Measurements from ENCODE around the gene AGPAT3.
A peak's percentile ranks its signal among the peaks of the same experiment; 100 is the strongest.

The AGPAT3 gene

DNA sequence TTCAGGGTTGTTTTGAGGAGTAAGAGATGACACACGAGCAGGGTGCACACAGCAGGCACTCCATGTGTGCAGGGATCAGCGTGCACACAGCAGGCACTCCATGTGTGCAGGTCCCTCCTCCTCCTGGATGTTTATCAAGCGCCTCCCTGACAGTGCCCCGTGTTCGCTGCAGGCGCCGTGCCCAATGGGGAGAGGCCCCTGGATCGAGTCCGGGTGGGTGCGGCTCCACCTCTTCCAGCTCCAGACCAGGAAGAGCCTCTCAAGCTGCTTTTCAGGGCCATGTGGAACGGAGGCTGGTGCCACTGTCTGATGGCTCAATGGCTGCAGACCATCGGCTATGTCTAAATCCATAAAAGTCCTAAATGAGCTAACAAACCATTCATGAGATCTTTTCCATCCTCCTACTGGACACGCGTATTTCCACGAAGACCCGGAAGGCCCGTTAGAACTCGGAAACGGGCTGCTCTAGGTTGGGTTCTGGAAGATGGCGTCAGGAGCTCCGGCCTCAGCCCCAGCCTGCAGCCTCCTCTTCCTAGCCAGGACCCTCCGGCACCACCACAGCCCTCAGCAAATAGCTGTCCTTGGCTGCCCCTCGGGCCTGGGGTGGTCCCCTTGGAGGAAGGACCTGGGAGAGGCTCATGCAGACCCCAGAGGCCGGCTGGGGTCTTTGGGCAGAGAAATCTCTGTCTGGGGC is 39.6 kb upstream of the AGPAT3 start:
- Histone ChIP-seq H3K36me3 (ENCODE audit: control insufficient read depth, insufficient read depth, low read length) (no peaks in the 10 kb centered on the region), H2AK5ac (ENCODE audit: low read length) (no peak overlapping the region), H3K4me2 (ENCODE audit: low read length) (no peak overlapping the region), H3K23ac (ENCODE audit: low read length) (no peak overlapping the region), H3K27me3 (ENCODE audit: insufficient read depth, low read length, poor library complexity) (no peaks in the 10 kb centered on the region), H4K5ac (ENCODE audit: low read length) (no peak overlapping the region), H2BK15ac (replicated peaks; ENCODE audit: low read depth) (no peak overlapping the region), H3K9ac (ENCODE audit: low read length) (no peak overlapping the region), H3K4ac (ENCODE audit: low read depth, low read length) (no peak overlapping the region), H4K8ac (ENCODE audit: low read depth, low read length) (no peak overlapping the region), H3K56ac (ENCODE audit: low read length) (no peak overlapping the region), H3K4me1 (ENCODE audit: control insufficient read depth, low read depth, low read length) (no peaks in the 10 kb centered on the region), H3K4me3 (ENCODE audit: low read length) (no peak overlapping the region), H3K18ac (ENCODE audit: low read length) (no peak overlapping the region), H2BK5ac (ENCODE audit: low read length) (no peak overlapping the region), H3K27ac (ENCODE audit: low read depth, low read length) (no peak overlapping the region), H3K79me1 (ENCODE audit: low read length) (no peaks in the 10 kb centered on the region), H2BK120ac (ENCODE audit: low read depth, low read length) (no peak overlapping the region), H3K79me2 (ENCODE audit: control insufficient read depth, insufficient read depth, low read length) (no peaks in the 10 kb centered on the region)
- WGBS (ENCODE audit: extremely low coverage, insufficient coverage, low lambda C conversion rate), result no CpG with 5 or more reads among the region's 24 CpGs
- DNase-seq, result no peak

DNA sequence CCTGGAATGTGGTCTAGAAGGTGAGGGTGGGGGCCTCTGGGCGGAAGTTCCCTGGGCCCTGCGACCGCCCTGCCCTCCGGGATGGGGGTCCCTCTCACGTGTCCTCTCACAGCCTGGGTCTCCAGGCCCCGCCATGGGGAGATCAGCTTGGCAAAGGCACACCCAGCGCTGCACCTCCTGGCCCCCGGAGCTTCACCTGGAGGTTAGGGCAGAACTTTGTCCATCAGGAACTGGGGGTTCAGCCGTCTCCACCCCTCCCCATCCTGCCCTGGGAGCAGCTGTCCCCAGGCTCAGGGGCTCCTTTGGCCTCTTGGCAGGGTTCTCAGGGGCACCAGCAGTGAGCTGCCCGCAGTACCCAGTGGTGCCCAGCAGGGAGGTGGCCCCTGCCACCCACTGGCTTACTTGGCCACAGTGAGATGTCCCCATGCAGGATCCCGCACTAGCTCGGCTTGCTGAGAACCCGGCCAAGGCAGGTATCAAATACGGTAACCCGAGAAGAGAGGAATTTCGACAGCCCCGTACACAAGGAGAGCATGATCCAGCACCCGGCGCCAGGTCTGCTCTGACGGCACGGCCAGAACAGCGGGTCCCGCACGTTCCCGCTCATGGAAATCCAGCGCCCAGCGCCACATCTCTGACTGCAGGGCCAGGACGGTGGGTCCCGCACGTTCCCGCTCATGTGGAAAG is 38.9 kb upstream of the AGPAT3 start:
- Histone ChIP-seq H2BK5ac (ENCODE audit: low read length) (no peak overlapping the region), H3K79me2 (ENCODE audit: control insufficient read depth, insufficient read depth, low read length) (no peaks in the 10 kb centered on the region), H3K23ac (ENCODE audit: low read length) (no peak overlapping the region), H3K27me3 (ENCODE audit: insufficient read depth, low read length, poor library complexity) (no peaks in the 10 kb centered on the region), H3K56ac (ENCODE audit: low read length) (no peak overlapping the region), H4K5ac (ENCODE audit: low read length) (no peak overlapping the region), H3K4me1 (ENCODE audit: control insufficient read depth, low read depth, low read length) (no peaks in the 10 kb centered on the region), H3K4ac (ENCODE audit: low read depth, low read length) (no peak overlapping the region), H3K27ac (ENCODE audit: low read depth, low read length) (no peak overlapping the region), H3K79me1 (ENCODE audit: low read length) (no peaks in the 10 kb centered on the region), H3K36me3 (ENCODE audit: control insufficient read depth, insufficient read depth, low read length) (no peaks in the 10 kb centered on the region), H4K8ac (ENCODE audit: low read depth, low read length) (no peak overlapping the region), H3K18ac (ENCODE audit: low read length) (no peak overlapping the region), H2BK120ac (ENCODE audit: low read depth, low read length) (no peak overlapping the region), H2BK15ac (replicated peaks; ENCODE audit: low read depth) (no peak overlapping the region), H3K4me2 (ENCODE audit: low read length) (no peak overlapping the region), H3K9ac (ENCODE audit: low read length) (no peak overlapping the region), H3K4me3 (ENCODE audit: low read length) (no peak overlapping the region), H2AK5ac (ENCODE audit: low read length) (no peak overlapping the region)
- WGBS (ENCODE audit: extremely low coverage, insufficient coverage, low lambda C conversion rate), result no CpG with 5 or more reads among the region's 31 CpGs
- DNase-seq, result peak; percentile 35

DNA sequence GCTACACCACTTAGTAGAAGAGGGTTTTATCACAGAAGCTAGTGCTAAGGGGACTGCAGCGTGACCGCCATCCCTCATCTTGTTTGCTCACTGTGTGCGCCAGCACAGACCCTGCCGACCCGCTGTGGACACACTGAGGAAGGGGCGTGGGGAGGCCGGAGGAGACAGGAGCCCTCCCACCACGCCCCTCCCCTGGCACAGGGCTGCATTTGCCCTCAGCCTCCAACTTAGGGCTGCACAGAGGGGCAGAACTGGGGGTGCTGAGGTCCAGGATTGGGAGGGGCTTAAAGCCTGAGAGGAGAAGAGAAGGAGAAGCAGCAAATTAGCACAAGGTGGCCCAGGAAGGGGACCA is 38.4 kb upstream of the AGPAT3 start:
- WGBS (ENCODE audit: extremely low coverage, insufficient coverage, low lambda C conversion rate), result no CpG with 5 or more reads among the region's 8 CpGs
- no peaks in the 10 kb centered on the region for H3K27me3 ChIP-seq (ENCODE audit: insufficient read depth, low read length, poor library complexity)
- H4K8ac ChIP-seq (ENCODE audit: low read depth, low read length), result no peak overlapping the region
- no peak overlapping the region for H3K4ac ChIP-seq (ENCODE audit: low read depth, low read length)
- H2BK120ac ChIP-seq (ENCODE audit: low read depth, low read length), result no peak overlapping the region
- H2AK5ac ChIP-seq (ENCODE audit: low read length), result no peak overlapping the region
- H4K5ac ChIP-seq (ENCODE audit: low read length), result no peak overlapping the region
- no peak overlapping the region for H2BK15ac ChIP-seq (replicated peaks; ENCODE audit: low read depth)
- no peak overlapping the region for H3K4me3 ChIP-seq (ENCODE audit: low read length)
- no peak overlapping the region for H3K18ac ChIP-seq (ENCODE audit: low read length)
- no peak overlapping the region for H3K4me2 ChIP-seq (ENCODE audit: low read length)
- H2BK5ac ChIP-seq (ENCODE audit: low read length), result no peak overlapping the region
- H3K4me1 ChIP-seq (ENCODE audit: control insufficient read depth, low read depth, low read length), result no peaks in the 10 kb centered on the region
- H3K23ac ChIP-seq (ENCODE audit: low read length), result no peak overlapping the region
- DNase-seq, result no peak
- H3K27ac ChIP-seq (ENCODE audit: low read depth, low read length), result no peak overlapping the region
- H3K79me1 ChIP-seq (ENCODE audit: low read length), result no peaks in the 10 kb centered on the region
- H3K36me3 ChIP-seq (ENCODE audit: control insufficient read depth, insufficient read depth, low read length), result no peaks in the 10 kb centered on the region
- no peak overlapping the region for H3K9ac ChIP-seq (ENCODE audit: low read length)
- no peak overlapping the region for H3K56ac ChIP-seq (ENCODE audit: low read length)
- H3K79me2 ChIP-seq (ENCODE audit: control insufficient read depth, insufficient read depth, low read length), result no peaks in the 10 kb centered on the region

DNA sequence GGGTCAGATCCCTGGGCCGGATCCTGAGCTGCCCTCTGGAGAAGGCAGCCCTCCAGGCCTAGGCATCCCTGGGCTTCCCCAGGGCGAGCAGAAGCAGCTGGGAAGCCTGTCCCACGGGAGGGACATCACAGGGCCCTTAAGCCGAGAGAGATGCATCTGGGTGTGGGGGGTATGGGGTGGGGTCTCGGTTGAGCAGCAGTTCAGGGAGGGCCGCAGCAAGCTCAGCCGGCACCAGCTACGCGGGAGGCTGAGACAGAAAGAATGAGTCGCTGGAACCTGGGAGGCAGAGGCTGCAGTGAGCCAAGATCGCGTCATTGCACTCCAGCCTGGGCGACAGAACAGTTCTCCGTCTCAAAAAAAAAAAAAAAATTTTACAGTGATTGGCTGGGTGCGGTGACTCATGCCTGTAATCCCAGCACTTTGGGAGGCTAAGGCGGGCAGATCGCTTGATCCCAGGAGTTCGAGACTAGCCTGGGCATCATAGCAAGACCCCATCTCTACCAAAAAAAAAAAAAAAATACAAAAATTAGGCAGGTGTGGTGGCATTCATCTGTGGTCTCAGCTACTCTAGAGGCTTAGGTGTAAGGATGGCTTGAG is 37.9 kb upstream of the AGPAT3 start:
- H3K4ac ChIP-seq (ENCODE audit: low read depth, low read length), result no peak overlapping the region
- no peak overlapping the region for H3K56ac ChIP-seq (ENCODE audit: low read length)
- no peak overlapping the region for H3K23ac ChIP-seq (ENCODE audit: low read length)
- no peak for DNase-seq
- WGBS (ENCODE audit: extremely low coverage, insufficient coverage, low lambda C conversion rate), result no CpG with 5 or more reads among the region's 18 CpGs
- H3K27ac ChIP-seq (ENCODE audit: low read depth, low read length), result no peak overlapping the region
- H2BK15ac ChIP-seq (replicated peaks; ENCODE audit: low read depth), result no peak overlapping the region
- no peak overlapping the region for H4K5ac ChIP-seq (ENCODE audit: low read length)
- no peaks in the 10 kb centered on the region for H3K27me3 ChIP-seq (ENCODE audit: insufficient read depth, low read length, poor library complexity)
- H3K4me2 ChIP-seq (ENCODE audit: low read length), result no peak overlapping the region
- H3K18ac ChIP-seq (ENCODE audit: low read length), result no peak overlapping the region
- H4K8ac ChIP-seq (ENCODE audit: low read depth, low read length), result no peak overlapping the region
- no peak overlapping the region for H2BK5ac ChIP-seq (ENCODE audit: low read length)
- H2AK5ac ChIP-seq (ENCODE audit: low read length), result no peak overlapping the region
- no peak overlapping the region for H3K9ac ChIP-seq (ENCODE audit: low read length)
- no peaks in the 10 kb centered on the region for H3K36me3 ChIP-seq (ENCODE audit: control insufficient read depth, insufficient read depth, low read length)
- H3K79me2 ChIP-seq (ENCODE audit: control insufficient read depth, insufficient read depth, low read length), result no peaks in the 10 kb centered on the region
- no peak overlapping the region for H2BK120ac ChIP-seq (ENCODE audit: low read depth, low read length)
- no peaks in the 10 kb centered on the region for H3K79me1 ChIP-seq (ENCODE audit: low read length)
- no peak overlapping the region for H3K4me3 ChIP-seq (ENCODE audit: low read length)
- no peaks in the 10 kb centered on the region for H3K4me1 ChIP-seq (ENCODE audit: control insufficient read depth, low read depth, low read length)

DNA sequence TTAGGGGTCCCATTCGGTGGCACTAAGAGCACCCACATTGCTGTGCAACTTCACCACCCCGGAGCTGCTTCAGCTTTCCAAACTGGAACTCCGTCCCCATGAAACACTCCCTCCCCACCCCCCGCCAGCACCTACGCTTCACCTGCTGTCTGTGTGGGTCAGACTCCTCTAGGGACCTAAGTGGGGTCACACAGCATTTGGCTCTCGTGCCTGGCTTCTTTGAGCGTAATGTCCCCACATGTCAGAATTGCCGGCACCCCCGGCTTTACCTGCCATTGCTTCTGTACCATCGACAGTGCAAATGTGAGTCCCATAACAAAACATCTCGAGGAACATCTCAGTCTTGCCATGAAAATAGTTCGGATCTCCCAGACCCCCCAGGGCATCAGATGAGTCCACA is 35.9 kb upstream of the AGPAT3 start:
- H3K4me1 ChIP-seq (ENCODE audit: control insufficient read depth, low read depth, low read length), result no peaks in the 10 kb centered on the region
- no peak for DNase-seq
- H4K8ac ChIP-seq (ENCODE audit: low read depth, low read length), result no peak overlapping the region
- H2BK5ac ChIP-seq (ENCODE audit: low read length), result no peak overlapping the region
- no peaks in the 10 kb centered on the region for H3K36me3 ChIP-seq (ENCODE audit: control insufficient read depth, insufficient read depth, low read length)
- H3K4ac ChIP-seq (ENCODE audit: low read depth, low read length), result no peak overlapping the region
- no peak overlapping the region for H3K23ac ChIP-seq (ENCODE audit: low read length)
- no peaks in the 10 kb centered on the region for H3K79me2 ChIP-seq (ENCODE audit: control insufficient read depth, insufficient read depth, low read length)
- H3K4me2 ChIP-seq (ENCODE audit: low read length), result no peak overlapping the region
- H2BK120ac ChIP-seq (ENCODE audit: low read depth, low read length), result no peak overlapping the region
- H3K27me3 ChIP-seq (ENCODE audit: insufficient read depth, low read length, poor library complexity), result no peaks in the 10 kb centered on the region
- no peaks in the 10 kb centered on the region for H3K79me1 ChIP-seq (ENCODE audit: low read length)
- H3K4me3 ChIP-seq (ENCODE audit: low read length), result no peak overlapping the region
- no CpG with 5 or more reads among the region's 12 CpGs for WGBS (ENCODE audit: extremely low coverage, insufficient coverage, low lambda C conversion rate)
- no peak overlapping the region for H3K18ac ChIP-seq (ENCODE audit: low read length)
- H4K5ac ChIP-seq (ENCODE audit: low read length), result no peak overlapping the region
- H3K56ac ChIP-seq (ENCODE audit: low read length), result no peak overlapping the region
- no peak overlapping the region for H2BK15ac ChIP-seq (replicated peaks; ENCODE audit: low read depth)
- no peak overlapping the region for H3K9ac ChIP-seq (ENCODE audit: low read length)
- H3K27ac ChIP-seq (ENCODE audit: low read depth, low read length), result no peak overlapping the region
- no peak overlapping the region for H2AK5ac ChIP-seq (ENCODE audit: low read length)

Data from mesendoderm (in vitro differentiated cells).